K562 (cell line): ENCODE data around the gene DMWD. TPM values are rescaled to one million over a fixed set of nuclear protein-coding genes. Genes with fewer than 3 reads are reported as not detected.

ENCODE experiments used
- ARID2 ChIP-seq: fragments of 450-650 bp; IDR thresholded peaks from 2 replicates; pipeline ENCODE4 v1.6.1; 2017; ENCODE audit warnings: antibody characterized with exemption, mild to moderate bottlenecking
- PPARD ChIP-seq: fragments of 250-450 bp; sonication (Bioruptor Pico); IDR thresholded peaks from 2 replicates; pipeline ENCODE4 v1.8.0; 2022; ENCODE audit warnings: inconsistent platforms, mild to moderate bottlenecking, moderate library complexity
- PURB ChIP-seq: sonication (generic); formaldehyde crosslinking; IDR thresholded peaks from 2 replicates; pipeline ENCODE4 v1.9.0; 2021; ENCODE audit warnings: low read depth, mild to moderate bottlenecking, missing genetic modification reagents
- RCOR1 ChIP-seq, 2 experiments: IDR thresholded peaks; 2 replicates each; pipeline ENCODE4 v1.6.1; 2012; ENCODE audit warnings: low read depth in 2 of 2, low read length in 2 of 2, borderline replicate concordance in 1 of 2, improper control_type of control experiment in 1 of 2
- SIX5 ChIP-seq, 2 experiments: IDR thresholded peaks; 2 replicates each; pipeline ENCODE4 v1.6.1; 2011; ENCODE audit warnings: low read length in 2 of 2, borderline replicate concordance in 1 of 2, low read depth in 1 of 2, mild to moderate bottlenecking in 1 of 2, moderate library complexity in 1 of 2; ENCODE audit not compliant: insufficient read depth in 1 of 2
- TOE1 ChIP-seq, 2 experiments: fragments of 450-650 bp in 1 of 2; sonication (generic) in 1 of 2; formaldehyde crosslinking in 1 of 2; IDR thresholded peaks; 2 replicates each; pipeline versions ENCODE4 v1.7.1 to v1.8.0; 2016 to 2022; ENCODE audit warnings: borderline replicate concordance in 2 of 2, mild to moderate bottlenecking in 2 of 2, antibody characterized with exemption in 1 of 2, inconsistent platforms in 1 of 2, low read depth in 1 of 2, missing genetic modification reagents in 1 of 2, moderate library complexity in 1 of 2
- TRIM24 ChIP-seq, 2 experiments: fragments of 450-650 bp; IDR thresholded peaks; 2 replicates each; pipeline ENCODE4 v1.6.1; 2016
- ZNF24 ChIP-seq: fragments of 450-650 bp; IDR thresholded peaks from 2 replicates; pipeline ENCODE4 v1.6.1; 2016
- polyA plus RNA-seq, 8 experiments: library from polyadenylated mRNA; depleted of rRNA in 4 of 8; stranded (reverse) in 5 of 8; unstranded in 3 of 8; fragments of >200 nt; fragmentation: Nextera tagmentation in 2 of 8; fragmentation: Illumina TruSeq in 1 of 8; extraction: Ambion mirVana in 2 of 8; extraction: Trizol in 1 of 8; gene quantifications; 2 replicates each; pipeline versions ENCODE4 v1.2.1 to v1.2.3, GENCODE V29; 2011 to 2014; ENCODE audit warnings: inconsistent platforms in 1 of 8, missing spikeins in 1 of 8
- total RNA-seq, 7 experiments: library from RNA; depleted of rRNA in 6 of 7; stranded (reverse); fragments of >200 nt in 6 of 7; fragmentation: Illumina TruSeq in 2 of 7; extraction: Trizol in 2 of 7; gene quantifications; 2 replicates each; pipeline versions ENCODE4 v1.2.1 to v1.2.3, GENCODE V29; 2011 to 2021; ENCODE audit warnings: low replicate concordance in 1 of 7
- TF ChIP-seq, protein P1 (sequence below): fragments of 450-650 bp; formaldehyde crosslinking; IDR thresholded peaks from 2 replicates; pipeline ENCODE4 v1.4.0; 2020; ENCODE audit warnings: mild to moderate bottlenecking, moderate library complexity
- TF ChIP-seq, protein P2 (sequence below): fragments of 450-650 bp; IDR thresholded peaks from 2 replicates; pipeline ENCODE4 v1.6.1; 2018; ENCODE audit warnings: mild to moderate bottlenecking, low read depth; ENCODE audit not compliant: partially characterized antibody
- TF ChIP-seq, protein P3 (sequence below): fragments of 450-650 bp; IDR thresholded peaks from 2 replicates; pipeline ENCODE4 v1.7.1; 2018; ENCODE audit warnings: mild to moderate bottlenecking, low read depth; ENCODE audit not compliant: partially characterized antibody

DMWD gene
- total and polyA plus RNA-seq, 9 of the 15 experiments (the other 6 are each of a cell fraction or from before 2014, with no cell fraction given): 4.7 to 54.6 (median 19.0) TPM

DNA sequence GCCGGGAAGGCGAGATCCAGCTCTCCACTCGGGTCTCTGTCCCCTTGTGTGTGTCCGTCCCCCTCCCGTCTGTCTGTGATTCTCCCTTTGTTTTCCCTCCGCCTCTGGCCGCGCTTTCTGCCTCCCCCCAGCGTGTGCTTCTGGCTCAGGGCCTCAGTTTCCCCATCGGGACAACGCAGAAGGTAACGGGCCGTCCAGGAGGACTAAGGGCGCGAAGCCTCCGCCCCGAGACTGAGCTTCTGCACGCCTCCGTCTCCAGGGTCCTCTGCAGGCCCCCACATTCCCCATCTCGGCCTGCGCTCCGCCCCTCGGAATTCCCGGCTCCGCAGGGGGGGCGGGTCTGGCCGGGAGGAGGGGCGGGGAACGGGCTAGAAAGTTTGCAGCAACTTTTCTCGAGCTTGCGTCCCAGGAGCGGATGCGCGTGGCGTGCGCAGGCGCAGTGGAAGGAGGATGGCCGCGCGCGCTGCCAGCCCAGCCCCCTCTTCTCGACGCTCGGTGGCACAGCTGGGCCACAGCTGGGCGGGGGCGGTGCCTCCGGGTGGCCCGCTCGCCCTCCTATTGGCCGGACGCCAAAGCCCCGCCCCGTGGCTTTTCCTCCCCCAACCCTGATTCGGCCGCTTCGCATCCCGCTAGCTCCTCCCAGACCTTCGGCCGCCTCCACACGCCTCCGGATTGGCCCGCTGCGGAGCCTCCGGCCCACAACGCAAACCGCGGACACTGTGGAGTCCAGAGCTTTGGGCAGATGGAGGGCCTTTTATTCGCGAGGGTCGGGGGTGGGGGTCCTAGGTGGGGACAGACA lies 23.5 kb downstream of the DMWD start, which contains the start of gene SIX5 (continued):
- TF ChIP-seq ZNF24: 0 out of 2 replicates have a peak, but pooled peaks have one; percentile 16
- TF ChIP-seq, protein P1, sequence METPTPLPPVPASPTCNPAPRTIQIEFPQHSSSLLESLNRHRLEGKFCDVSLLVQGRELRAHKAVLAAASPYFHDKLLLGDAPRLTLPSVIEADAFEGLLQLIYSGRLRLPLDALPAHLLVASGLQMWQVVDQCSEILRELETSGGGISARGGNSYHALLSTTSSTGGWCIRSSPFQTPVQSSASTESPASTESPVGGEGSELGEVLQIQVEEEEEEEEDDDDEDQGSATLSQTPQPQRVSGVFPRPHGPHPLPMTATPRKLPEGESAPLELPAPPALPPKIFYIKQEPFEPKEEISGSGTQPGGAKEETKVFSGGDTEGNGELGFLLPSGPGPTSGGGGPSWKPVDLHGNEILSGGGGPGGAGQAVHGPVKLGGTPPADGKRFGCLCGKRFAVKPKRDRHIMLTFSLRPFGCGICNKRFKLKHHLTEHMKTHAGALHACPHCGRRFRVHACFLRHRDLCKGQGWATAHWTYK (CRISPR knock-in tag): no peak
- peak in 1 of 2 experiments; percentile 30; a peak in 1 of 4 replicates for TF ChIP-seq RCOR1 (IDR thresholded peaks at IDR 0.05; ENCODE audit: borderline replicate concordance in 1 of 2, low read depth in 2 of 2, low read length in 2 of 2)
- no peak for TF ChIP-seq SIX5 (IDR thresholded peaks at IDR 0.05; ENCODE audit: borderline replicate concordance in 1 of 2, insufficient read depth in 1 of 2, low read depth in 1 of 2, low read length in 2 of 2)
- TF ChIP-seq TRIM24 (IDR thresholded peaks at IDR 0.05): no peak
- no peak for TF ChIP-seq PPARD (CRISPR knock-in tag)
- no peak for TF ChIP-seq PURB (CRISPR knock-in tag)
- TF ChIP-seq ARID2: no peak
- TF ChIP-seq, protein P2, sequence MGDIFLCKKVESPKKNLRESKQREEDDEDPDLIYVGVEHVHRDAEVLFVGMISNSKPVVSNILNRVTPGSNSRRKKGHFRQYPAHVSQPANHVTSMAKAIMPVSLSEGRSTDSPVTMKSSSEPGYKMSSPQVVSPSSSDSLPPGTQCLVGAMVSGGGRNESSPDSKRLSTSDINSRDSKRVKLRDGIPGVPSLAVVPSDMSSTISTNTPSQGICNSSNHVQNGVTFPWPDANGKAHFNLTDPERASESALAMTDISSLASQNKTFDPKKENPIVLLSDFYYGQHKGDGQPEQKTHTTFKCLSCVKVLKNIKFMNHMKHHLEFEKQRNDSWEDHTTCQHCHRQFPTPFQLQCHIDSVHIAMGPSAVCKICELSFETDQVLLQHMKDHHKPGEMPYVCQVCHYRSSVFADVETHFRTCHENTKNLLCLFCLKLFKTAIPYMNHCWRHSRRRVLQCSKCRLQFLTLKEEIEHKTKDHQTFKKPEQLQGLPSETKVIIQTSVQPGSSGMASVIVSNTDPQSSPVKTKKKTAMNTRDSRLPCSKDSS: no peak
- TF ChIP-seq, protein P3, sequence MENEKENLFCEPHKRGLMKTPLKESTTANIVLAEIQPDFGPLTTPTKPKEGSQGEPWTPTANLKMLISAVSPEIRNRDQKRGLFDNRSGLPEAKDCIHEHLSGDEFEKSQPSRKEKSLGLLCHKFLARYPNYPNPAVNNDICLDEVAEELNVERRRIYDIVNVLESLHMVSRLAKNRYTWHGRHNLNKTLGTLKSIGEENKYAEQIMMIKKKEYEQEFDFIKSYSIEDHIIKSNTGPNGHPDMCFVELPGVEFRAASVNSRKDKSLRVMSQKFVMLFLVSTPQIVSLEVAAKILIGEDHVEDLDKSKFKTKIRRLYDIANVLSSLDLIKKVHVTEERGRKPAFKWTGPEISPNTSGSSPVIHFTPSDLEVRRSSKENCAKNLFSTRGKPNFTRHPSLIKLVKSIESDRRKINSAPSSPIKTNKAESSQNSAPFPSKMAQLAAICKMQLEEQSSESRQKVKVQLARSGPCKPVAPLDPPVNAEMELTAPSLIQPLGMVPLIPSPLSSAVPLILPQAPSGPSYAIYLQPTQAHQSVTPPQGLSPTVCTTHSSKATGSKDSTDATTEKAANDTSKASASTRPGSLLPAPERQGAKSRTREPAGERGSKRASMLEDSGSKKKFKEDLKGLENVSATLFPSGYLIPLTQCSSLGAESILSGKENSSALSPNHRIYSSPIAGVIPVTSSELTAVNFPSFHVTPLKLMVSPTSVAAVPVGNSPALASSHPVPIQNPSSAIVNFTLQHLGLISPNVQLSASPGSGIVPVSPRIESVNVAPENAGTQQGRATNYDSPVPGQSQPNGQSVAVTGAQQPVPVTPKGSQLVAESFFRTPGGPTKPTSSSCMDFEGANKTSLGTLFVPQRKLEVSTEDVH: no peak
- TF ChIP-seq TOE1 (IDR thresholded peaks at IDR 0.05; ENCODE audit: borderline replicate concordance): peak; percentile 59; the same call in 1 of the 2 replicates
- TF ChIP-seq TOE1 (CRISPR knock-in tag; IDR thresholded peaks at IDR 0.05; ENCODE audit: borderline replicate concordance, low read depth): no peak
